NOMO-1 treated with DMSO at 0.1 percent for 48 hours (cell line): ENCODE data around the gene SOCS2.
"Not testable (repeated sequence)": the region's sequence is repeated elsewhere in the genome, so short reads cannot be mapped to it uniquely, and the experiment has no call there.

ENCODE experiments used
- DNase-seq: peaks from one replicate; lab custom pipeline; 2025; ENCODE audit not compliant: unreplicated experiment; lab: John Stamatoyannopoulos, UW

SOCS2 gene, protein sequence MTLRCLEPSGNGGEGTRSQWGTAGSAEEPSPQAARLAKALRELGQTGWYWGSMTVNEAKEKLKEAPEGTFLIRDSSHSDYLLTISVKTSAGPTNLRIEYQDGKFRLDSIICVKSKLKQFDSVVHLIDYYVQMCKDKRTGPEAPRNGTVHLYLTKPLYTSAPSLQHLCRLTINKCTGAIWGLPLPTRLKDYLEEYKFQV

GRCh38 chr12:93571925-93572711 is at the start of gene SOCS2:
TSS of gene SOCS2 (plus strand) at chr12:93572675. CDS start at chr12:93572898, 223 bp downstream.
- DNase-seq = no peak

- DNase-seq = no peak
Measured at GRCh38 chr12:93524386-93525133, 47.9 kb upstream of the SOCS2 start.

GRCh38 chr12:93526786-93527428 is 45.6 kb upstream of the SOCS2 start:
- DNase-seq = no peak

DNA sequence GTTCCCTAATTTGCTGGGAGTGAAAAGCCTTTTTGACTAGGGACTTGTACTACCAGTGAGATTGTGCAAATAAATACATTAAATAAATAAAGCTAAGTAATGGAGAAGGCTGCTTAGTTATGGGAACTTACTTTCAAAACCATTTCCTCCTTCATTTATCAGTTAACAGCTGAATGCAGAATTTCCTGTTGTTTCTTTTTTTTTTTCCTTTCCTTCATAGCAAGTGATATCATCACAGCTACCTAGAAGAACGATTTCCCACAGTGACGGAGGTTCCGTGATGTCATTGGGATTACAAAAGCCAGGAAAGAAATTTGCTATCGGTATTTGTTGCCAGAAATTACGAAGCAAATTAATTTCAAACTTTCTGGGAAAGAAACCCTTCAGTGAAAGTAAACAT is 42.1 kb upstream of the SOCS2 start:
- DNase-seq = peak; percentile 5

DNA sequence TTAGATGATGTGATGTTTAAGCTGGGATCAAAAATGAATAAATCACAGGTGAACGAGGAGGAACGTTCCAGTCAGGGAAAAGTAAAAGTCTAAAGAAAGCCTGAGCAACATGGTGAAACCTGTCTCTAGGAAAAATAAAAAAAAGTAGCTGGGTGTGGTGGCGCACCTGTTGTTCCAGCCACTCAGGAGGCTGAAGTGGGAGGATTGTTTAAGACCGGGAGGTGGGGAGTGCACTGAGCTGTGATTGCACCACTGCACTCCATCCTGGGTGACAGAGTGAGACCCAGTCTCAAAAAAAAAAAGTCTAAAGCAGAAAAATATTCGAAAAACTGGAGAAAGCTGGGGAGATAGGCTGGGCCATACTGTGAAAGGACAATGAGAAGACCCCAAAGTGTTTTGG is 39.2 kb upstream of the SOCS2 start:
- DNase-seq = no peak

GRCh38 chr12:93536111-93536765 is 36.2 kb upstream of the SOCS2 start:
- no peak for DNase-seq

DNA sequence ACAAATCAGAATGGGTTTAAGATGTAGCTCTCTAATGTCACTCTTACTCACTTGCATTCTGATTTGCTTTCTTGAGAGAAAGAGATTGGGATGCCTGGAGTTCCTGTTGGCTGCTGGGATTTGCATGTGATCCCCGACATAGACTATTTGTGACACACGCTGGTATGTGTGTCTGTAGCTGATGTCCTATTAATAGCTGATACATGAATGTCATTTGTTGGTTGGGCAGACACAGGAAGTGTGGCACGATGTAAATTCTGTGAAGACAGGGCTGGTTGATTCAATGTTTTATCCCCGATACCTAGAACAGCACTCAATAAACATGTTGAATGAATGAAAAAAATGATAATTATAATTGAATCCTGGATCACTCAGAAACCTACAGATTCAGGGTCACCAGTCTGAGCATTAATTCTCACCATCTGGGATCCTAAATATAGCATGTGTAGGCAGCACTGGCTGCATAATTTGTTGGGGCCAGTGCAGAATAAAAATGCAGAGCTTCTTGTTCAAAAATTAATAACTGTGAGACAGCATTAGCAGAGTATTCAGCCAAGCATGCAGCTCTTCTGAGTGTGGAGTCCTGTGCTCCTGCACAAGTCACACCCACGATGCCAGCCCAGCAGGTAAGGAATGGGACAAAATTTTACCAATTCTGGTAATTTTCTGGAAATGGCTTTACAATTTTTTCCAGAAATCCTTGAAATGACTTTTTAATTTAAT is 35.5 kb upstream of the SOCS2 start:
- DNase-seq = no peak

- no peak for DNase-seq
Measured at GRCh38 chr12:93537769-93538168, 34.7 kb upstream of the SOCS2 start.

DNA sequence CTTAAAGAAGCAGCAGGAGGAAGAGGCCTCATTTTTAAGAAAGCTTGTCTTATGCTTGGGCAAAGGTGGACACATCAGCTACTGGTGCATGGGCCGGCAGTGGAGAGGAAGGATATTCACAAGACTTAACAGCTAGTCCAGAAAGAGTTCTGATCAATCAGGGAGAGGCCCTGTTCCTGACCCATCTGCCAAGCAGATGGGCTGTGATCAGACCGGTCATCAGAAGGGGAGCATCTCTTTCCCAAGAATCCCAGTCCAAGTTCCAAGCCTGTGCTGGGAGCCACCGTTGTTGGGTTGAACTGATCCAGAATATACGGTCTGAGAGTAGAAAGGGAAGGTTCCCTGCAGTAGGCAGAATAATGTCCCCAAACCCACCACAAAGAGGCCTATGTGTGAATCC is 32.7 kb upstream of the SOCS2 start:
- no peak for DNase-seq

- DNase-seq = no peak
Measured at GRCh38 chr12:93540466-93540865, 32.0 kb upstream of the SOCS2 start.

- DNase-seq = no peak
Measured at GRCh38 chr12:93541578-93542225, 30.8 kb upstream of the SOCS2 start.

GRCh38 chr12:93547778-93548177 is 24.7 kb upstream of the SOCS2 start:
- DNase-seq = no peak

DNA sequence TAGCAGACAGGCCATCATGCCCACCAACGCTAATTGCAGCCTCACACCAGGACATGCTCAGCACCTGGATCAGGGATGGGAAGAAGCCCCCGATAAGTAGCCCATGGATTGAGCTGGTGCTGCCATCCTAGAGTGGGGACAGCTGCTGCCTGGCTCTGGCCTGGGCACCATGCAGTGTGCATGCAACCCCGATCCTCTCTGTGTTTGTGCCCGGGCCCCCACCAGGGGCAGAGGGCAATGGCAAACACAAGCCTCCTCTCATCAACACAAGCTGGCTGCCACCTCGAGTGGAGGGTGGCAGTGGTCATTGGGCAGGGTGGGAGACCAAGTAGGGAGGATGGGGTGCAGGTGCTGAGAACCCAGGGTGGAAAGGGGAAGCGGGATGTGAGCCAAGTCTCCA is 23.3 kb upstream of the SOCS2 start:
- DNase-seq = no peak

DNA sequence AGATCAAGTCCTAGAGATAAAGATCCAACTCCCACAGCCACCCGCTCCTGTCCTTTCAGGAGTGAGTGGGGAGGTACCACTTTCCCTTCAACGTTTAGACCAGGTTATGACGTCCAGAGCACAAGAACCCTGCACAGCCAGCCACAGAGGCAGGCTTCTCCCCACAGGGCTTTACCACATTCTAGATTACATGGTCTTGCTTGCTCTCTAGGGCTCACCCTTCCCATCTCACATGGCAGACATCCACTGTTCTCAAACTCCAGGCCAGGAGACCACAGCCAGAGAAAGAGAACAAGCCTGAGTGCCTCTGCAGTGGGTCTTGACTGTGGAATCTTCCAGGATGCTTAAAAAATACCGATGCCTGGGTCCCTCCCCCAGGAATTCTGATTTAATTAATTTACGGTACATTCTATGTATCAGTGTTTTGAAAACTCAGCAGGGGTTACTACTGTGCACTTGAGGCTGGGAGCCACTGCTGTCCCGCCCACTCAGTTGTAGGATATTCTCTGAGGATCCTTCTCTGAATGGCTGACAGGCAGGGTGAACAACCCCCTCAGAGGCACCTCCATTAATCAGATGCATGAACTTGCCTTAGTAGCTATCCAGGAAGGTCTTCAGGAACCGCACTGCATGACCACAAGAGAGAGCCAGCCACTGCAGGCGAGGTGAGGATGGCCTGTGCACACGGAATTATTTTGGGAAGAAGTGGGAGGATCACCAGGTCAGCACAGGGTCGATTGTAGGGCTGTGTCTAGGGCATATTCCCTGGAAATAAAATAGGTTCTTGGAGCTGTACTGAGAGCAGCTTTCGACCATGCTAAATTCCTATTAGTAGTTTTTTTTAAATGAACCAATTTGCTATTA is 21.5 kb upstream of the SOCS2 start:
- no peak for DNase-seq

DNA sequence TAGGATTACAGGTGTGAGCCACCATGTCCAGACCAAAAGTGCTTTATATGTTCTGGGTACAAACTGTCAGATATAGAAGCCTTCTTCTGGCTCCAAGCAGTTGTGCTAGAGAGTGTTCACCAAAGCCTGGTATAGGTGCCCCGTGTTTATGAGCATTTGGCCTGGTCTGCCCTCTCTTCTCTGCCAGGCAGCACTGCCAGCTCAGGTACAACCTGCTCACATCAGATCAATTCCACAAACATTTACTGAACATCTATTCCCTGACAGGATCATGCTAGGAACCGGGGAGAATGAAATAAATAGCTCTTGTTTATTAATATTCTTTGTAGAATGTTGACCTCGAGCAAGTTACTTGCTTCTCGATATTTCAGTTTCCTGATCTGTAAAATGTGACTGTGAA is 20.0 kb upstream of the SOCS2 start:
- DNase-seq = no peak

- not testable (repeated sequence) for DNase-seq
Measured at GRCh38 chr12:93557879-93558278, 14.6 kb upstream of the SOCS2 start.

DNA sequence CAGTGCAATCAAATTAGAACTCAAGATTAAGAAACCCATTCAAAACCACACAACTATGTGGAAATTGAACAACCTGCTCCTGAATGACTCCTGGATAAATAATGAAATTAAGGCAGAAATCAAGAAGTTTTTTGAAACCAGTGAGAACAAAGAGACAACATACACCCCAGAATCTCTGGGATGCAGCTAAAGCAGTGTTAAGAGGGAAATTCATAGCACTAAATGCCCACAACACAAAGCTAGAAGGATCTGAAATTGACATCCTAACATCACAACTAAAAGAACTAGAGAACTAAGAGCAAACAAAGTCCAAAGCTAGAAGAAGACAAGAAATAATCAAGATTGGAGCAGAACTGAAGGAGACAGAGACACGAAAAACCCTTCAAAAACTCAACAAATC is 13.8 kb upstream of the SOCS2 start:
- not testable (repeated sequence) for DNase-seq

- DNase-seq = no peak
Measured at GRCh38 chr12:93563807-93564538, 8.5 kb upstream of the SOCS2 start.
